HepG2 (cell line): ENCODE data around the gene FGF7. TPM values are rescaled to one million over a fixed set of nuclear protein-coding genes. Genes with fewer than 3 reads are reported as not detected.

Source experiments
- ATAC-seq: fragments of 200-7000 bp; cut with Tn5 transposase; 3 replicates; pipeline ENCODE4 v1.9.1; 2020; ENCODE audit warnings: mild to moderate bottlenecking, moderate library complexity
- BruUV-seq: library from RNA; stranded (reverse); fragments of 400-500 nt; replicated peaks from 2 replicates; lab custom pipeline; 2021; lab: Mats Ljungman, UMichigan
- CTCF ChIA-PET: fragments of 300-600 bp; formaldehyde crosslinking; extraction: SDS; loops from one replicate; lab custom pipeline; 2021; ENCODE audit warnings: low total read pairs, inconsistent platforms, low intra/inter-chr PET ratio; lab: Yijun Ruan, JAX
- POLR2A ChIA-PET: fragments of 350-600 bp; sonication (Branson Sonifier 250); formaldehyde crosslinking; loops from one replicate; lab custom pipeline; 2020; ENCODE audit warnings: antibody characterized with exemption, inconsistent platforms; lab: Yijun Ruan, JAX
- DNase-seq: peaks from one replicate; pipeline ENCODE4 v3.0.0-alpha.2; 2015; ENCODE audit warnings: low spot score
- FAIRE-seq: peaks from 3 replicates; lab custom pipeline; 2011; peaks lifted over from hg19 to GRCh38; lab: Jason Lieb, UNC
- H2AFZ ChIP-seq: one replicate; pipeline ENCODE4 v1.6.1; 2011; ENCODE audit warnings: low read length, inconsistent platforms
- H3K27ac ChIP-seq: fragments of 300-600 bp; 3 replicates; pipeline ENCODE4 v1.8.0; 2011; ENCODE audit warnings: mixed run types, mild to moderate bottlenecking, mixed read lengths, low read length, inconsistent platforms; ENCODE audit not compliant: insufficient read depth; ENCODE audit errors: extremely low read length
- H3K27me3 ChIP-seq, 2 experiments: fragments of 200-600 bp in 1 of 2; 2 replicates in 1 of 2; 3 replicates in 1 of 2; pipeline versions ENCODE4 v1.6.0 to v1.8.0; 2011; ENCODE audit warnings: low read length in 2 of 2, mild to moderate bottlenecking in 2 of 2, moderate library complexity in 2 of 2, inconsistent platforms in 1 of 2; ENCODE audit not compliant: insufficient read depth in 2 of 2, control insufficient read depth in 1 of 2
- H3K36me3 ChIP-seq, 2 experiments: fragments of 200-600 bp in 1 of 2; replicated peaks in 1 of 2; 2 replicates in 1 of 2; 3 replicates in 1 of 2; pipeline versions ENCODE4 v1.5.1 to v1.8.0; 2011; ENCODE audit warnings: low read length in 2 of 2, inconsistent platforms in 1 of 2; ENCODE audit not compliant: insufficient read depth in 2 of 2, control insufficient read depth in 1 of 2
- H3K4me1 ChIP-seq: 2 replicates; pipeline ENCODE4 v1.5.1; 2012; ENCODE audit warnings: low read length, inconsistent platforms; ENCODE audit not compliant: insufficient read depth
- H3K4me2 ChIP-seq: 2 replicates; pipeline ENCODE4 v1.6.0; 2011; ENCODE audit warnings: low read depth, low read length, inconsistent platforms
- H3K4me3 ChIP-seq, 3 experiments: fragments of 200-600 bp in 1 of 3; sonication (generic), shearing (Covaris generic) in 1 of 3; replicated peaks in 1 of 3; 2 replicates each; pipeline ENCODE4 v1.5.1; 2011 to 2016; ENCODE audit warnings: low read length in 3 of 3, inconsistent platforms in 2 of 3, low read depth in 2 of 3, mild to moderate bottlenecking in 2 of 3, control low read depth in 1 of 3, mixed read lengths in 1 of 3; ENCODE audit not compliant: insufficient read depth in 1 of 3
- H3K79me2 ChIP-seq: one replicate; pipeline ENCODE4 v1.6.1; 2011; ENCODE audit warnings: low read length, inconsistent platforms; ENCODE audit not compliant: insufficient read depth
- H3K9ac ChIP-seq: 2 replicates; pipeline ENCODE4 v1.6.0; 2011; ENCODE audit warnings: mild to moderate bottlenecking, low read depth, low read length, inconsistent platforms; ENCODE audit not compliant: insufficient read depth
- H3K9me3 ChIP-seq: 2 replicates; pipeline ENCODE4 v1.5.1; 2012; ENCODE audit warnings: mild to moderate bottlenecking, low read length
- H4K20me1 ChIP-seq: 2 replicates; pipeline ENCODE4 v1.6.0; 2011; ENCODE audit warnings: inconsistent platforms, mild to moderate bottlenecking, low read length, moderate library complexity; ENCODE audit not compliant: insufficient read depth
- CERS6 ChIP-seq: sonication (generic); formaldehyde crosslinking; IDR thresholded peaks from 2 replicates; pipeline ENCODE4 v1.5.0; 2020; ENCODE audit warnings: missing genetic modification reagents
- DDIT3 ChIP-seq: sonication (generic); formaldehyde crosslinking; IDR thresholded peaks from 2 replicates; pipeline ENCODE4 v1.4.0; 2020; ENCODE audit warnings: mild to moderate bottlenecking, missing genetic modification reagents
- GATAD1 ChIP-seq: IDR thresholded peaks from 2 replicates; pipeline ENCODE4 v1.6.1; 2016; ENCODE audit warnings: missing genetic modification reagents, missing compliant biosample characterization
- HNRNPLL ChIP-seq: fragments of 200-400 bp; formaldehyde crosslinking; IDR thresholded peaks from 2 replicates; pipeline ENCODE4 v1.6.1; 2017; ENCODE audit warnings: mild to moderate bottlenecking, low read depth, low read length; ENCODE audit not compliant: poor library complexity, severe bottlenecking
- KAT8 ChIP-seq: IDR thresholded peaks from 2 replicates; pipeline ENCODE4 v1.6.1; 2016; ENCODE audit warnings: missing genetic modification reagents, missing compliant biosample characterization
- KDM4B ChIP-seq: sonication (generic); formaldehyde crosslinking; IDR thresholded peaks from 2 replicates; pipeline ENCODE4 v1.4.0; 2020; ENCODE audit warnings: missing genetic modification reagents
- PBX3 ChIP-seq: sonication (generic); formaldehyde crosslinking; IDR thresholded peaks from 2 replicates; pipeline ENCODE4 v1.8.1; 2023; ENCODE audit warnings: missing genetic modification reagents, inconsistent platforms, borderline replicate concordance
- SMAD1 ChIP-seq: sonication (generic); formaldehyde crosslinking; IDR thresholded peaks from 2 replicates; pipeline ENCODE4 v1.4.0; 2020; ENCODE audit warnings: missing genetic modification reagents, low read depth, mild to moderate bottlenecking, borderline replicate concordance
- SOX5 ChIP-seq: IDR thresholded peaks from 2 replicates; pipeline ENCODE4 v1.6.1; 2016; ENCODE audit warnings: borderline replicate concordance
- TBP ChIP-seq: sonication (generic); formaldehyde crosslinking; IDR thresholded peaks from 2 replicates; pipeline ENCODE4 v1.5.0; 2020; ENCODE audit warnings: missing genetic modification reagents
- ZBTB21 ChIP-seq: sonication (generic); formaldehyde crosslinking; IDR thresholded peaks from 2 replicates; pipeline ENCODE4 v1.4.0; 2020; ENCODE audit warnings: missing genetic modification reagents
- ZBTB44 ChIP-seq: sonication (generic); formaldehyde crosslinking; IDR thresholded peaks from 2 replicates; pipeline ENCODE4 v1.4.0; 2020; ENCODE audit warnings: missing genetic modification reagents
- ZNF281 ChIP-seq: sonication (generic); formaldehyde crosslinking; IDR thresholded peaks from 2 replicates; pipeline ENCODE4 v1.4.0; 2020; ENCODE audit warnings: missing genetic modification reagents, borderline replicate concordance
- ZNF468 ChIP-seq: sonication (generic); formaldehyde crosslinking; IDR thresholded peaks from 2 replicates; pipeline ENCODE4 v1.8.0; 2022; ENCODE audit warnings: mild to moderate bottlenecking, moderate library complexity, missing genetic modification reagents
- ZNF513 ChIP-seq: sonication (generic); formaldehyde crosslinking; conservative IDR thresholded peaks from 2 replicates; pipeline ENCODE4 v1.5.0; 2020; ENCODE audit warnings: missing genetic modification reagents
- ZSCAN22 ChIP-seq: sonication (generic); formaldehyde crosslinking; IDR thresholded peaks from 2 replicates; pipeline ENCODE4 v1.4.0; 2020; ENCODE audit warnings: mild to moderate bottlenecking, missing genetic modification reagents
- WGBS: methylation state at CpG from one replicate; pipeline ENCODE4 v1.1.6; 2017; ENCODE audit warnings: low lambda C conversion rate; 5-methylcytosine and 5-hydroxymethylcytosine counted together
- in situ Hi-C: cut with HindIII; loops from 2 replicates; pipeline ENCODE4 v1.10.0; 2017; ENCODE audit warnings: low pct_unique_long_range_greater_than_20kb; ENCODE audit not compliant: extremely low pct_ligation_motif_present
- intact Hi-C: fragments of 100-400 bp; cut with micrococcal nuclease; formaldehyde crosslinking; loops from one replicate; pipeline ENCODE4 v1.10.0; 2022; ENCODE audit not compliant: unreplicated experiment
- polyA plus RNA-seq, 8 experiments: library from polyadenylated mRNA; depleted of rRNA in 3 of 8; stranded (reverse) in 7 of 8; unstranded in 1 of 8; fragments of >200 nt; fragmentation: Illumina TruSeq in 4 of 8; extraction: Trizol in 4 of 8; gene quantifications; 2 replicates each; pipeline versions ENCODE4 v1.2.1 to v1.2.3, GENCODE V29; 2011 to 2016; ENCODE audit warnings: low read depth in 4 of 8, missing spikeins in 1 of 8, mixed read lengths in 1 of 8; ENCODE audit not compliant: insufficient read depth in 1 of 8
- total RNA-seq, 5 experiments: library from RNA; depleted of rRNA; stranded (reverse); fragments of >200 nt; fragmentation: Illumina TruSeq; extraction: Trizol; gene quantifications; 2 replicates each; pipeline ENCODE4 v1.2.3, GENCODE V29; 2016; ENCODE audit warnings: low read depth in 1 of 5

The FGF7 gene
- total and polyA plus RNA-seq, 2 of the 13 experiments (the other 11 are each of a cell fraction or from before 2014, with no cell fraction given), result not detected

GRCh38 chr15:49430046-49430445, 7.0 kb downstream of the FGF7 start:
- Histone ChIP-seq H4K20me1 (no peaks in the 10 kb centered on the region), H3K27ac (no peak overlapping the region), H3K4me1 (no peaks in the 10 kb centered on the region), H2AFZ (no peak overlapping the region), H3K36me3 (no peaks in the 10 kb centered on the region), H3K4me3 (no peak overlapping the region), H3K9me3 (no peaks in the 10 kb centered on the region), H3K9ac (no peak overlapping the region), H3K79me2 (no peaks in the 10 kb centered on the region), H3K27me3 (no peaks in the 10 kb centered on the region), H3K4me2 (no peak overlapping the region)
- ATAC-seq, result no peak
- BruUV-seq, result no TSS peak
- ChIA-PET CTCF (no interaction called here), POLR2A (no interaction called here)
- no peak for DNase-seq
- no peak for FAIRE-seq
- 20% methylated on average over 1 of the region's 1 CpG for WGBS
- intact Hi-C loops (no loop called here), in situ Hi-C loops (no loop called here)
- TF ChIP-seq ZNF281 (CRISPR knock-in tag) (no peak), CERS6 (CRISPR knock-in tag) (no peak), ZSCAN22 (CRISPR knock-in tag) (no peak), KDM4B (CRISPR knock-in tag) (no peak), ZNF513 (CRISPR knock-in tag) (no peak), SMAD1 (CRISPR knock-in tag) (no peak), ZBTB21 (no peak), DDIT3 (CRISPR knock-in tag) (no peak), ZNF468 (CRISPR knock-in tag) (no peak), KAT8 (CRISPR knock-in tag) (no peak), TBP (CRISPR knock-in tag) (no peak), ZBTB44 (CRISPR knock-in tag) (no peak), HNRNPLL (no peak), GATAD1 (CRISPR knock-in tag) (no peak), SOX5 (CRISPR knock-in tag) (no peak), PBX3 (CRISPR knock-in tag) (no peak)
